Neural progenitor cell (in vitro differentiated cells): ENCODE measurements around the gene PACRG. TPM values are rescaled to one million over a fixed set of nuclear protein-coding genes. Genes with fewer than 3 reads are reported as not detected.

Experiments
- DNase-seq: peaks from one replicate; pipeline ENCODE4 v3.0.0-alpha.2; 2016; ENCODE audit warnings: low spot score
- H2AFZ ChIP-seq: fragments of 200-600 bp; sonication (generic); replicated peaks from 2 replicates; pipeline ENCODE4 v1.6.1; 2016; ENCODE audit warnings: antibody characterized with exemption
- H3F3A ChIP-seq: fragments of 200-600 bp; sonication (generic); 2 replicates; pipeline ENCODE4 v1.6.1; 2016; ENCODE audit warnings: antibody characterized with exemption, low read depth
- H3K27ac ChIP-seq: fragments of 200-600 bp; sonication (generic); 2 replicates; pipeline ENCODE4 v1.5.1; 2016; ENCODE audit warnings: mild to moderate bottlenecking
- H3K27me3 ChIP-seq: fragments of 200-600 bp; sonication (generic); 2 replicates; pipeline ENCODE4 v1.6.1; 2016; ENCODE audit warnings: mild to moderate bottlenecking, moderate library complexity
- H3K36me3 ChIP-seq: fragments of 200-600 bp; sonication (generic); 2 replicates; pipeline ENCODE4 v1.5.1; 2016
- H3K4me1 ChIP-seq: fragments of 200-600 bp; sonication (generic); 2 replicates; pipeline ENCODE4 v1.6.1; 2016; ENCODE audit warnings: mixed run types
- H3K4me2 ChIP-seq: fragments of 200-600 bp; sonication (generic); 2 replicates; pipeline ENCODE4 v1.6.1; 2016
- H3K4me3 ChIP-seq: fragments of 200-600 bp; sonication (generic); 2 replicates; pipeline ENCODE4 v1.5.1; 2016
- H3K79me2 ChIP-seq: fragments of 200-600 bp; sonication (generic); 2 replicates; pipeline ENCODE4 v1.6.1; 2016; ENCODE audit warnings: low read depth
- H3K9ac ChIP-seq: fragments of 200-600 bp; sonication (generic); 2 replicates; pipeline ENCODE4 v1.6.1; 2016
- H3K9me3 ChIP-seq: fragments of 200-600 bp; sonication (generic); 2 replicates; pipeline ENCODE4 v1.5.1; 2016; ENCODE audit warnings: low read depth
- H4K20me1 ChIP-seq: fragments of 200-600 bp; sonication (generic); 2 replicates; pipeline ENCODE4 v1.6.1; 2016; ENCODE audit warnings: low read depth
- H3K27ac Mint-ChIP-seq: 3 replicates; pipeline ENCODE4 v1.8.0; 2021; ENCODE audit warnings: mixed read lengths
- H3K27me3 Mint-ChIP-seq: 2 replicates; pipeline ENCODE4 v1.8.0; 2022; ENCODE audit warnings: low read depth, mild to moderate bottlenecking, inconsistent platforms, moderate library complexity, mixed read lengths; ENCODE audit not compliant: insufficient read depth
- H3K36me3 Mint-ChIP-seq: 3 replicates; pipeline ENCODE4 v1.8.0; 2021; ENCODE audit warnings: mixed read lengths
- H3K4me1 Mint-ChIP-seq: 3 replicates; pipeline ENCODE4 v1.8.0; 2021; ENCODE audit warnings: mixed read lengths
- H3K4me3 Mint-ChIP-seq: 3 replicates; pipeline ENCODE4 v1.8.0; 2021; ENCODE audit warnings: mild to moderate bottlenecking, moderate library complexity, mixed read lengths
- H3K9me3 Mint-ChIP-seq: 3 replicates; pipeline ENCODE4 v1.8.0; 2020; ENCODE audit warnings: mixed read lengths
- CTCF ChIP-seq: fragments of 200-600 bp; sonication (generic); IDR thresholded peaks from 2 replicates; pipeline ENCODE4 v1.5.1; 2017; ENCODE audit warnings: antibody characterized with exemption, mild to moderate bottlenecking
- EZH2 ChIP-seq: fragments of 200-600 bp; sonication (generic); IDR thresholded peaks from 2 replicates; pipeline ENCODE4 v1.6.1; 2017; ENCODE audit warnings: antibody characterized with exemption, mild to moderate bottlenecking, moderate library complexity
- EZH2phosphoT487 ChIP-seq: fragments of 200-600 bp; sonication (generic); IDR thresholded peaks from 2 replicates; pipeline ENCODE4 v1.6.1; 2017; ENCODE audit warnings: antibody characterized with exemption
- total RNA-seq: library from RNA; depleted of rRNA; stranded (reverse); fragments of >200 nt; gene quantifications from 2 replicates; pipeline ENCODE4 v1.2.3, GENCODE V29; 2015; ENCODE audit warnings: low replicate concordance

The PACRG gene
- total RNA-seq, 1 donor from 2014 or later, result 0.30 TPM

GRCh38 chr6:163342571-163343539 lies 615.1 kb downstream of the PACRG start:
- no peak overlapping the region for H3K4me3 ChIP-seq
- no peaks in the 10 kb centered on the region for H4K20me1 ChIP-seq
- no peak overlapping the region for H3K9ac ChIP-seq
- H3F3A ChIP-seq, result peaks cover 6% of the 10 kb centered on the region
- DNase-seq, result no peak
- H3K27me3 ChIP-seq, result no peaks in the 10 kb centered on the region
- H2AFZ ChIP-seq, result no peak overlapping the region
- no peaks in the 10 kb centered on the region for H3K36me3 ChIP-seq
- TF ChIP-seq EZH2phosphoT487 (no peak), CTCF (no peak), EZH2 (no peak)
- no peaks in the 10 kb centered on the region for H3K36me3 Mint-ChIP-seq
- peak overlapping the region; percentile 36 for H3K4me3 Mint-ChIP-seq
- peaks cover 36% of the 10 kb centered on the region for H3K4me1 ChIP-seq
- no peak overlapping the region for H3K27ac ChIP-seq
- no peak overlapping the region for H3K4me2 ChIP-seq
- no peaks in the 10 kb centered on the region for H3K9me3 ChIP-seq
- H3K27me3 Mint-ChIP-seq, result peaks cover 6% of the 10 kb centered on the region
- peak overlapping the region; percentile 90 for H3K27ac Mint-ChIP-seq
- no peaks in the 10 kb centered on the region for H3K79me2 ChIP-seq
- H3K9me3 Mint-ChIP-seq, result no peaks in the 10 kb centered on the region
- H3K4me1 Mint-ChIP-seq, result peaks cover 76% of the 10 kb centered on the region

- no peak overlapping the region for H3K27ac ChIP-seq
- H4K20me1 ChIP-seq, result no peaks in the 10 kb centered on the region
- no peak overlapping the region for H3K4me2 ChIP-seq
- H3K4me1 ChIP-seq, result peaks cover 34% of the 10 kb centered on the region
- H3K36me3 ChIP-seq, result no peaks in the 10 kb centered on the region
- no peak overlapping the region for H3K4me3 ChIP-seq
- no peak overlapping the region for H2AFZ ChIP-seq
- H3K4me1 Mint-ChIP-seq, result peaks cover 75% of the 10 kb centered on the region
- no peaks in the 10 kb centered on the region for H3K36me3 Mint-ChIP-seq
- peak overlapping the region; percentile 42 for H3K27ac Mint-ChIP-seq
- peaks cover 11% of the 10 kb centered on the region for H3K27me3 Mint-ChIP-seq
- peaks cover 6% of the 10 kb centered on the region for H3F3A ChIP-seq
- no peaks in the 10 kb centered on the region for H3K27me3 ChIP-seq
- no peak overlapping the region for H3K4me3 Mint-ChIP-seq
- TF ChIP-seq EZH2phosphoT487, result no peak
- no peak for TF ChIP-seq CTCF
- no peak for TF ChIP-seq EZH2
- no peaks in the 10 kb centered on the region for H3K9me3 Mint-ChIP-seq
- DNase-seq, result no peak
- H3K79me2 ChIP-seq, result no peaks in the 10 kb centered on the region
- H3K9me3 ChIP-seq, result no peaks in the 10 kb centered on the region
- no peak overlapping the region for H3K9ac ChIP-seq
These were observed 615.8 kb downstream of the PACRG start for GRCh38 chr6:163343609-163344008.

- Histone ChIP-seq H3K79me2 (no peaks in the 10 kb centered on the region), H3K27ac (no peak overlapping the region), H3K4me1 (peaks cover 26% of the 10 kb centered on the region), H3K4me2 (no peak overlapping the region), H3K9me3 (no peaks in the 10 kb centered on the region), H4K20me1 (no peaks in the 10 kb centered on the region), H2AFZ (no peak overlapping the region), H3F3A (peaks cover 3% of the 10 kb centered on the region), H3K9ac (no peak overlapping the region), H3K27me3 (no peaks in the 10 kb centered on the region), H3K4me3 (no peak overlapping the region), H3K36me3 (no peaks in the 10 kb centered on the region)
- H3K36me3 Mint-ChIP-seq, result no peaks in the 10 kb centered on the region
- peaks cover 11% of the 10 kb centered on the region for H3K27me3 Mint-ChIP-seq
- peak overlapping the region; percentile 67 for H3K27ac Mint-ChIP-seq
- DNase-seq, result no peak
- H3K9me3 Mint-ChIP-seq, result no peaks in the 10 kb centered on the region
- peaks cover 75% of the 10 kb centered on the region for H3K4me1 Mint-ChIP-seq
- TF ChIP-seq EZH2 (no peak), EZH2phosphoT487 (no peak), CTCF (no peak)
- no peak overlapping the region for H3K4me3 Mint-ChIP-seq
These were observed 616.6 kb downstream of the PACRG start for GRCh38 chr6:163344411-163344810.
